SK-N-SH (cell line): Measurements from ENCODE around the gene CERKL. TPM values are rescaled to one million over a fixed set of nuclear protein-coding genes. Genes with fewer than 3 reads are reported as not detected.

Source experiments
- CTCF ChIA-PET: fragments of 300-600, 350-600 bp; formaldehyde crosslinking; extraction: SDS; loops from one replicate; lab custom pipeline; 2021; lab: Yijun Ruan, JAX
- POLR2A ChIA-PET: fragments of 350-600 bp; sonication (Branson Sonifier 250); formaldehyde crosslinking; extraction: SDS; loops from one replicate; lab custom pipeline; 2020; ENCODE audit warnings: antibody characterized with exemption, inconsistent platforms; lab: Yijun Ruan, JAX
- DNase-seq: peaks from one replicate; pipeline ENCODE4 v3.0.0; 2012
- H2AFZ ChIP-seq: fragments of 200-600 bp; sonication (generic); 2 replicates; pipeline ENCODE4 v1.8.1; 2016; ENCODE audit warnings: antibody characterized with exemption, mild to moderate bottlenecking, low read depth
- H3F3A ChIP-seq: fragments of 200-600 bp; sonication (generic); replicated peaks from 2 replicates; pipeline ENCODE3; 2016; ENCODE audit warnings: antibody characterized with exemption, mild to moderate bottlenecking; ENCODE audit not compliant: insufficient read depth
- H3K27ac ChIP-seq, 2 experiments: fragments of 200-500 bp in 1 of 2; fragments of 200-600 bp in 1 of 2; sonication (Bioruptor generic) in 1 of 2; sonication (generic), shearing (Covaris generic) in 1 of 2; 2 replicates each; pipeline versions ENCODE4 v1.5.1 to v1.6.1; 2014 to 2016; ENCODE audit warnings: low read depth in 2 of 2, inconsistent platforms in 1 of 2, low read length in 1 of 2, mild to moderate bottlenecking in 1 of 2, mixed read lengths in 1 of 2
- H3K27me3 ChIP-seq: fragments of 200-600 bp; sonication (generic), shearing (Covaris generic); 2 replicates; pipeline ENCODE4 v1.6.1; 2016; ENCODE audit warnings: mixed run types; ENCODE audit not compliant: insufficient read depth
- H3K36me3 ChIP-seq, 2 experiments: fragments of 200-500 bp in 1 of 2; fragments of 200-600 bp in 1 of 2; sonication (Bioruptor generic) in 1 of 2; sonication (generic) in 1 of 2; replicated peaks in 1 of 2; 2 replicates each; pipeline versions ENCODE3 to v1.5.1; 2014 to 2016; ENCODE audit warnings: low read length in 1 of 2, mild to moderate bottlenecking in 1 of 2; ENCODE audit not compliant: insufficient read depth in 2 of 2, control insufficient read depth in 1 of 2
- H3K4me1 ChIP-seq, 2 experiments: fragments of 200-500 bp in 1 of 2; fragments of 200-600 bp in 1 of 2; sonication (Bioruptor generic) in 1 of 2; sonication (generic), shearing (Covaris generic) in 1 of 2; 2 replicates each; pipeline versions ENCODE4 v1.5.1 to v1.6.1; 2014 to 2016; ENCODE audit warnings: low read depth in 1 of 2, low read length in 1 of 2, mixed run types in 1 of 2; ENCODE audit not compliant: insufficient read depth in 2 of 2, control insufficient read depth in 1 of 2
- H3K4me2 ChIP-seq: fragments of 200-600 bp; sonication (generic), shearing (Covaris generic); 2 replicates; pipeline ENCODE4 v1.6.1; 2017; ENCODE audit warnings: mixed run types
- H3K4me3 ChIP-seq, 2 experiments: fragments of 200-500 bp in 1 of 2; fragments of 200-600 bp in 1 of 2; sonication (Bioruptor generic) in 1 of 2; sonication (generic), shearing (Covaris generic) in 1 of 2; 2 replicates each; pipeline versions ENCODE4 v1.5.1 to v1.8.1; 2014 to 2016; ENCODE audit warnings: low read depth in 2 of 2, inconsistent platforms in 1 of 2, low read length in 1 of 2, mild to moderate bottlenecking in 1 of 2, mixed read lengths in 1 of 2, moderate library complexity in 1 of 2
- H3K79me2 ChIP-seq: fragments of 200-600 bp; sonication (generic); 2 replicates; pipeline ENCODE4 v1.8.1; 2017; ENCODE audit warnings: mild to moderate bottlenecking; ENCODE audit not compliant: insufficient read depth
- H3K9ac ChIP-seq: fragments of 200-600 bp; sonication (generic); 2 replicates; pipeline ENCODE4 v1.6.1; 2017; ENCODE audit warnings: mixed run types
- H3K9me2 ChIP-seq: fragments of 200-600 bp; sonication (generic); 2 replicates; pipeline ENCODE4 v1.6.1; 2017; ENCODE audit warnings: mixed run types
- H3K9me3 ChIP-seq: fragments of 200-600 bp; sonication (generic); 2 replicates; pipeline ENCODE4 v1.6.1; 2017; ENCODE audit warnings: mixed run types, mild to moderate bottlenecking, moderate library complexity
- H4K20me1 ChIP-seq: fragments of 200-600 bp; sonication (generic); 2 replicates; pipeline ENCODE4 v1.6.1; 2017; ENCODE audit warnings: mild to moderate bottlenecking, mixed run types; ENCODE audit not compliant: insufficient read depth
- CHD2 ChIP-seq: fragments of 150-350 bp; IDR thresholded peaks from 2 replicates; pipeline ENCODE4 v1.6.1; 2018; ENCODE audit warnings: low read length; ENCODE audit not compliant: partially characterized antibody
- EZH2phosphoT487 ChIP-seq: fragments of 200-600 bp; sonication (generic); IDR thresholded peaks from 2 replicates; pipeline ENCODE4 v1.6.1; 2017; ENCODE audit warnings: low read depth, mixed run types, mild to moderate bottlenecking, antibody characterized with exemption, moderate library complexity, borderline replicate concordance
- FOXM1 ChIP-seq: IDR thresholded peaks from 2 replicates; pipeline ENCODE4 v1.4.0; 2012; ENCODE audit warnings: low read depth, mild to moderate bottlenecking
- GABPA ChIP-seq: IDR thresholded peaks from 2 replicates; pipeline ENCODE4 v1.4.0; 2012; ENCODE audit warnings: low read depth, mild to moderate bottlenecking
- GATA2 ChIP-seq: sonication (generic); formaldehyde crosslinking; IDR thresholded peaks from 2 replicates; pipeline ENCODE4 v1.5.0; 2020; ENCODE audit warnings: mild to moderate bottlenecking, missing genetic modification reagents
- MEF2A ChIP-seq: IDR thresholded peaks from 2 replicates; pipeline ENCODE4 v1.4.0; 2012; ENCODE audit warnings: low read depth, borderline replicate concordance
- MXI1 ChIP-seq: IDR thresholded peaks from 2 replicates; pipeline ENCODE4 v1.6.1; 2012; ENCODE audit warnings: mild to moderate bottlenecking, low read depth, low read length, improper control_type of control experiment
- NFIC ChIP-seq: IDR thresholded peaks from 2 replicates; pipeline ENCODE4 v1.4.0; 2012; ENCODE audit warnings: borderline replicate concordance
- NRF1 ChIP-seq: IDR thresholded peaks from 2 replicates; pipeline ENCODE4 v1.6.1; 2012; ENCODE audit warnings: low read depth, mild to moderate bottlenecking, low read length
- RAD21 ChIP-seq: IDR thresholded peaks from 2 replicates; pipeline ENCODE4 v1.6.1; 2012; ENCODE audit warnings: mild to moderate bottlenecking, low read length
- SIN3A ChIP-seq: IDR thresholded peaks from 2 replicates; pipeline ENCODE4 v1.6.1; 2012; ENCODE audit warnings: low read depth, mild to moderate bottlenecking, low read length, moderate library complexity, borderline replicate concordance
- TCF12 ChIP-seq: IDR thresholded peaks from 2 replicates; pipeline ENCODE4 v1.4.0; 2012
- TEAD4 ChIP-seq: IDR thresholded peaks from 2 replicates; pipeline ENCODE4 v1.4.0; 2012; ENCODE audit warnings: mild to moderate bottlenecking, borderline replicate concordance; ENCODE audit not compliant: insufficient read depth
- WGBS: methylation state at CpG from one replicate; pipeline ENCODE4 v1.1.6; 2017; ENCODE audit warnings: low lambda C conversion rate; 5-methylcytosine and 5-hydroxymethylcytosine counted together
- polyA plus RNA-seq, 3 experiments: library from polyadenylated mRNA; depleted of rRNA; stranded (reverse); fragments of >200 nt; gene quantifications; 2 replicates each; pipeline ENCODE4 v1.2.3, GENCODE V29; 2012
- TF ChIP-seq, protein P1 (sequence below): fragments of 200-600 bp; sonication (generic); IDR thresholded peaks from 2 replicates; pipeline ENCODE4 v1.6.1; 2017; ENCODE audit warnings: antibody characterized with exemption, mild to moderate bottlenecking, moderate library complexity
- TF ChIP-seq, protein P2 (sequence below): IDR thresholded peaks from 2 replicates; pipeline ENCODE4; 2012
- TF ChIP-seq, protein P3 (sequence below): fragments of 150-350 bp; IDR thresholded peaks from 2 replicates; pipeline ENCODE4 v1.6.1; 2017; ENCODE audit warnings: antibody characterized with exemption, low read length, low read depth, borderline replicate concordance
- TF ChIP-seq, protein P4 (sequence below): IDR thresholded peaks from 2 replicates; pipeline ENCODE4 v1.4.0; 2012; ENCODE audit warnings: low read depth, borderline replicate concordance
- TF ChIP-seq, protein P5 (sequence below): IDR thresholded peaks from 2 replicates; pipeline ENCODE4 v1.4.0; 2012; ENCODE audit warnings: low read depth
- TF ChIP-seq, protein P6 (sequence below): fragments of 150-350 bp; IDR thresholded peaks from 2 replicates; pipeline ENCODE4 v1.6.1; 2016; ENCODE audit warnings: mild to moderate bottlenecking, low read depth, low read length

The CERKL gene
- polyA plus RNA-seq, 1 of the 3 experiments (the other 2 are of a cell fraction): 0.07 TPM

DNA sequence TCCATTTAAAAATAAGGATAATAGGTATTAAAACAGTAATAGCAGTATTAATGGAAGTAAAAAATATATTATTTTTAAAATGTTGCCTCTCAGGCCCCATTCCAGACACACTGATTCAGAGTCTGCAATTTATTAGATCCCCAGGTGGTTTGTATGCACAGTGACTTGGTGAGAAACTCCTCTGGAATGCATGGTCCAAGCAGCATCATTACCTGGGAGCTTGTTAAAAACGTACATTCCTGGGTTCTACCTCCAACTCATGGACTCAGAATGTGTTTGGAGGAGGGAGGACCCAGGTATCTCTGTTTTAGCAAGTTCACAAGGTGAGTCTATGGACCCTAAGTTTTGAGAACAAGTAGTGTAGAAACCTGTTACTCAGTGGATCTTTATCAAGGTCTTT lies 104.1 kb downstream of the CERKL start (continued):
- TF ChIP-seq, protein P1, sequence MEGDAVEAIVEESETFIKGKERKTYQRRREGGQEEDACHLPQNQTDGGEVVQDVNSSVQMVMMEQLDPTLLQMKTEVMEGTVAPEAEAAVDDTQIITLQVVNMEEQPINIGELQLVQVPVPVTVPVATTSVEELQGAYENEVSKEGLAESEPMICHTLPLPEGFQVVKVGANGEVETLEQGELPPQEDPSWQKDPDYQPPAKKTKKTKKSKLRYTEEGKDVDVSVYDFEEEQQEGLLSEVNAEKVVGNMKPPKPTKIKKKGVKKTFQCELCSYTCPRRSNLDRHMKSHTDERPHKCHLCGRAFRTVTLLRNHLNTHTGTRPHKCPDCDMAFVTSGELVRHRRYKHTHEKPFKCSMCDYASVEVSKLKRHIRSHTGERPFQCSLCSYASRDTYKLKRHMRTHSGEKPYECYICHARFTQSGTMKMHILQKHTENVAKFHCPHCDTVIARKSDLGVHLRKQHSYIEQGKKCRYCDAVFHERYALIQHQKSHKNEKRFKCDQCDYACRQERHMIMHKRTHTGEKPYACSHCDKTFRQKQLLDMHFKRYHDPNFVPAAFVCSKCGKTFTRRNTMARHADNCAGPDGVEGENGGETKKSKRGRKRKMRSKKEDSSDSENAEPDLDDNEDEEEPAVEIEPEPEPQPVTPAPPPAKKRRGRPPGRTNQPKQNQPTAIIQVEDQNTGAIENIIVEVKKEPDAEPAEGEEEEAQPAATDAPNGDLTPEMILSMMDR: no peak
- TF ChIP-seq TCF12 (peak; percentile 6; the same call in 1 of the 2 replicates), GABPA (no peak), EZH2phosphoT487 (no peak), SIN3A (no peak), FOXM1 (no peak), CHD2 (no peak), NFIC (no peak), TEAD4 (no peak), GATA2 (CRISPR knock-in tag) (no peak), NRF1 (no peak), RAD21 (no peak)
- TF ChIP-seq, protein P2, sequence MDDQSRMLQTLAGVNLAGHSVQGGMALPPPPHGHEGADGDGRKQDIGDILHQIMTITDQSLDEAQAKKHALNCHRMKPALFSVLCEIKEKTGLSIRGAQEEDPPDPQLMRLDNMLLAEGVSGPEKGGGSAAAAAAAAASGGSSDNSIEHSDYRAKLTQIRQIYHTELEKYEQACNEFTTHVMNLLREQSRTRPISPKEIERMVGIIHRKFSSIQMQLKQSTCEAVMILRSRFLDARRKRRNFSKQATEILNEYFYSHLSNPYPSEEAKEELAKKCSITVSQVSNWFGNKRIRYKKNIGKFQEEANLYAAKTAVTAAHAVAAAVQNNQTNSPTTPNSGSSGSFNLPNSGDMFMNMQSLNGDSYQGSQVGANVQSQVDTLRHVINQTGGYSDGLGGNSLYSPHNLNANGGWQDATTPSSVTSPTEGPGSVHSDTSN: 0 out of 2 replicates have a peak, but pooled peaks have one; percentile 8
- TF ChIP-seq, protein P3, sequence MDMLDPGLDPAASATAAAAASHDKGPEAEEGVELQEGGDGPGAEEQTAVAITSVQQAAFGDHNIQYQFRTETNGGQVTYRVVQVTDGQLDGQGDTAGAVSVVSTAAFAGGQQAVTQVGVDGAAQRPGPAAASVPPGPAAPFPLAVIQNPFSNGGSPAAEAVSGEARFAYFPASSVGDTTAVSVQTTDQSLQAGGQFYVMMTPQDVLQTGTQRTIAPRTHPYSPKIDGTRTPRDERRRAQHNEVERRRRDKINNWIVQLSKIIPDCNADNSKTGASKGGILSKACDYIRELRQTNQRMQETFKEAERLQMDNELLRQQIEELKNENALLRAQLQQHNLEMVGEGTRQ: no peak
- TF ChIP-seq, protein P4, sequence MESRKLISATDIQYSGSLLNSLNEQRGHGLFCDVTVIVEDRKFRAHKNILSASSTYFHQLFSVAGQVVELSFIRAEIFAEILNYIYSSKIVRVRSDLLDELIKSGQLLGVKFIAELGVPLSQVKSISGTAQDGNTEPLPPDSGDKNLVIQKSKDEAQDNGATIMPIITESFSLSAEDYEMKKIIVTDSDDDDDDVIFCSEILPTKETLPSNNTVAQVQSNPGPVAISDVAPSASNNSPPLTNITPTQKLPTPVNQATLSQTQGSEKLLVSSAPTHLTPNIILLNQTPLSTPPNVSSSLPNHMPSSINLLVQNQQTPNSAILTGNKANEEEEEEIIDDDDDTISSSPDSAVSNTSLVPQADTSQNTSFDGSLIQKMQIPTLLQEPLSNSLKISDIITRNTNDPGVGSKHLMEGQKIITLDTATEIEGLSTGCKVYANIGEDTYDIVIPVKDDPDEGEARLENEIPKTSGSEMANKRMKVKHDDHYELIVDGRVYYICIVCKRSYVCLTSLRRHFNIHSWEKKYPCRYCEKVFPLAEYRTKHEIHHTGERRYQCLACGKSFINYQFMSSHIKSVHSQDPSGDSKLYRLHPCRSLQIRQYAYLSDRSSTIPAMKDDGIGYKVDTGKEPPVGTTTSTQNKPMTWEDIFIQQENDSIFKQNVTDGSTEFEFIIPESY: no peak

DNA sequence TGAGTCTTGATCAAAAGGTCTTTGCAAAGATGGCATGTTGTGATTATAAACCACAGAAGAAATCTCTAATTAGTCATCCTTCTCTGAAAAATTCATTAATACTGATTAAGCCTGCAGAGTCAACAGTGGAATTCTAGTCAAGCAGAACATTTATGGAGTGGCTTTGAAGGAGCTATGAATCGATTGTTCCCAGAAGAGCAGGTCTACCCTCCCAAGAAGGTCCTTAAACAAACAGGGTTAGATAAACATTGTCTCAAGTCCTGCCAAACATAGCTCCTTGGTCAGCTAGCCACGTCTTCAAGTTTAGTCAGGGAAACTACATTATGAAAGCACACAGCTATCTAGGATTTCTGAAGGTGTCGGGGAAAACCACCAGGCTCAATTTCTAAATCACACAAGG lies 110.8 kb downstream of the CERKL start:
- Histone ChIP-seq H3K79me2 (no peaks in the 10 kb centered on the region), H3K27me3 (no peaks in the 10 kb centered on the region), H3K27ac (no peak overlapping the region), H3K9me2 (no peaks in the 10 kb centered on the region), H3K4me3 (no peak overlapping the region), H2AFZ (no peak overlapping the region), H3F3A (no peaks in the 10 kb centered on the region), H3K4me2 (no peak overlapping the region), H4K20me1 (no peaks in the 10 kb centered on the region), H3K4me1 (peaks cover 0 to 5% of the 10 kb centered on the region in 2 experiments; a peak in 2 of 4 replicates), H3K36me3 (no peaks in the 10 kb centered on the region), H3K9ac (no peak overlapping the region), H3K9me3 (no peaks in the 10 kb centered on the region)
- WGBS: 84% methylated on average over 3 of the region's 3 CpGs
- DNase-seq: no peak
- ChIA-PET CTCF (interaction anchor here (1.4 to 2.6 kb wide), 2 partner anchors 27 to 169 kb away, joined by 3 to 8 read pairs; no protein-coding TSS in a partner anchor), POLR2A (no interaction called here)
- TF ChIP-seq, protein P5, sequence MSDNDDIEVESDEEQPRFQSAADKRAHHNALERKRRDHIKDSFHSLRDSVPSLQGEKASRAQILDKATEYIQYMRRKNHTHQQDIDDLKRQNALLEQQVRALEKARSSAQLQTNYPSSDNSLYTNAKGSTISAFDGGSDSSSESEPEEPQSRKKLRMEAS: no peak
- TF ChIP-seq RAD21: no peak
- TF ChIP-seq, protein P6, sequence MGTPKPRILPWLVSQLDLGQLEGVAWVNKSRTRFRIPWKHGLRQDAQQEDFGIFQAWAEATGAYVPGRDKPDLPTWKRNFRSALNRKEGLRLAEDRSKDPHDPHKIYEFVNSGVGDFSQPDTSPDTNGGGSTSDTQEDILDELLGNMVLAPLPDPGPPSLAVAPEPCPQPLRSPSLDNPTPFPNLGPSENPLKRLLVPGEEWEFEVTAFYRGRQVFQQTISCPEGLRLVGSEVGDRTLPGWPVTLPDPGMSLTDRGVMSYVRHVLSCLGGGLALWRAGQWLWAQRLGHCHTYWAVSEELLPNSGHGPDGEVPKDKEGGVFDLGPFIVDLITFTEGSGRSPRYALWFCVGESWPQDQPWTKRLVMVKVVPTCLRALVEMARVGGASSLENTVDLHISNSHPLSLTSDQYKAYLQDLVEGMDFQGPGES: no peak
- TF ChIP-seq MXI1: no peak
- no peak for TF ChIP-seq MEF2A
- TF ChIP-seq, protein P2: no peak
